ENCODE data around the gene RNF225. TPM values are rescaled to one million over a fixed set of nuclear protein-coding genes. Genes with fewer than 3 reads are reported as not detected.
A peak's percentile ranks its signal among the peaks of the same experiment; 100 is the strongest.

Gene RNF225
- total and polyA plus RNA-seq, 9 of the 15 experiments (the other 6 are each of a cell fraction or from before 2014, with no cell fraction given): 0.33 TPM; not detected in 8

DNA sequence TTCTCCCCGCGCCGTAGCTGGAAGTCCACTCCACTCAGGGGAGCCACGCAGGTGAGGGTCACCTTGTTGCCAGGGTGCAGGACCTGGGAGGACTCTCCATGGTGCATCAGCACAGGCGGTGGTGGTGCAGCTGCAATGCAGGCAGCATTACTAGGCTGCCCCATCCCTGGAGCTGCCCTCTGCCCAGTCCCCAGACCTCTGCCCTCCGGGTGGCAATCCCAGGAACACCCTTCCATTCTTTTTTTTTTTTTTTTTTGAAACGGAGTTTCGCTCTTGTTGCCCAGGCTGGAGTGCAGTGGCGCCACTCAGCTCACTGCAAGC, 43.9 kb upstream of the RNF225 start:
- no peaks in the 10 kb centered on the region for H4K20me1 ChIP-seq (replicated peaks; ENCODE audit: control insufficient read depth, insufficient read depth, low read length)
- H3K79me2 ChIP-seq (ENCODE audit: control insufficient read depth, insufficient read depth, low read length): no peaks in the 10 kb centered on the region
- WGBS (ENCODE audit: insufficient coverage, low coverage, missing lambda C conversion rate): 84% methylated on average over 6 of the region's 9 CpGs
- no peaks in the 10 kb centered on the region for H3K27me3 ChIP-seq (ENCODE audit: control insufficient read depth in 2 of 2, insufficient read depth in 2 of 2, low read length in 2 of 2)
- in situ Hi-C loops (cut with MboI) (no loop called here), intact Hi-C loops (cut with micrococcal nuclease) (no loop called here)
- H3K36me3 ChIP-seq (ENCODE audit: control insufficient read depth, insufficient read depth, low read length): no peaks in the 10 kb centered on the region
- H2AFZ ChIP-seq (ENCODE audit: low read depth, low read length): no peak overlapping the region
- H3K9me1 ChIP-seq (ENCODE audit: control insufficient read depth, insufficient read depth, low read length): no peaks in the 10 kb centered on the region
- H3K9ac ChIP-seq (ENCODE audit: insufficient read depth in 1 of 2, low read depth in 2 of 2, low read length in 2 of 2): no peak overlapping the region
- ATAC-seq (no peak), DNase-seq (ENCODE audit: extremely low read depth in 1 of 4, low spot score in 3 of 4) (no peak), FAIRE-seq (no peak)
- CTCF ChIA-PET (ENCODE audit: low intra/inter-chr PET ratio): no interaction called here
- no TSS peak for BruUV-seq (replicated peaks)
- TF ChIP-seq GABPB2 (CRISPR knock-in tag; conservative IDR thresholded peaks at IDR 0.05) (no peak), ZNF79 (CRISPR knock-in tag; IDR thresholded peaks at IDR 0.05; ENCODE audit: low read depth) (no peak), POLR2G (IDR thresholded peaks at IDR 0.05; ENCODE audit: low read depth, low read length) (0 out of 2 replicates have a peak, but pooled peaks have one; percentile 0), COPS2 (conservative IDR thresholded peaks at IDR 0.05) (no peak)
- POLR2A ChIA-PET: interaction anchor here (1.2 kb wide), 1 partner anchor 11 kb away, joined by 5 read pairs; the partner anchor contains the start of gene ZNF497
- no peak overlapping the region for H3K27ac ChIP-seq (ENCODE audit: extremely low read depth, low read depth, low read length)
- H3K4me3 ChIP-seq: no peak overlapping the region
- H3K4me1 ChIP-seq (replicated peaks in 1 of 2; ENCODE audit: control insufficient read depth in 2 of 2, insufficient read depth in 2 of 2, low read length in 2 of 2): peaks cover 5 to 25% of the 10 kb centered on the region in 2 experiments; a peak in 4 of 5 replicates
- H3K9me3 ChIP-seq (replicated peaks; ENCODE audit: control insufficient read depth, insufficient read depth, low read depth, low read length): no peaks in the 10 kb centered on the region
- H3K4me2 ChIP-seq (ENCODE audit: insufficient read depth, low read length): no peak overlapping the region

DNA sequence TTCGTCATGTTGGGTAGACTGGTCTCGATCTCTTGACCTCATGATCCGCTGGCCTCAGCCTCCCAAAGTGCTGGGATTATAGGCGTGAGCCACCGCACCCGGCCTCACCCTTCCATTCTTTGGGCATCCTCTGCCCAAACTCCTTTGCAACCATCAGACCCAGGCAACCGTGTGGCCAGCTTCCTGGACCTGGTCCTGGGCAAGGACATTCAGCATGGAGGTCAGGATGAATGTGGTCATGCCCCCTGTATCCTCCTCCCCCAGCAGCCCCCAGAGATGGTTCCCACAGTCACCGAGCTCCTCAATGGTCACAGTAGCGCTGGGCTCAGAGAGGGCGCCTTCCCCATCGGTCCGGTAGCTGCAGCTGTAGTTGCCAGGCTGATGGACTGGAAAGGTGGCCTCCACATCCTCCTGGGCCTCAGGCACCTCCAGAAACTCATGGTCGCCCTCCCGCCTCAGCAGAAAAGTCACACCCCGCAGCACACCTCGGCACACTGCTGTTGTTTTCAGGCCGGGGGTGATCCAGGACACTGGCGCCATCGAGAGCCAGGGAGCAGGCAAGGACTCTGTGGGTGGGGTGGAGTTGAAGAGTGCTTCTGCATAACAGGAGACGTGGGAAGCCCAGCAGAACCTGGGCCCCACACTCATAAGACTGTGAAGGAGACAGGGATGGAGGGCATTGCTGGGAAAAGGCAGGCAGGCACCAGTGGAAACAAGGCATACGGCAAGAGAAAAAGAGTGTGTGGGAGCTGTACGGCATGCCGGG, 43.3 kb upstream of the RNF225 start:
- H3K36me3 ChIP-seq (ENCODE audit: control insufficient read depth, insufficient read depth, low read length): no peaks in the 10 kb centered on the region
- no peaks in the 10 kb centered on the region for H3K9me1 ChIP-seq (ENCODE audit: control insufficient read depth, insufficient read depth, low read length)
- peak overlapping the region in 1 of 2 experiments; percentile 64; a peak in 2 of 4 replicates for H3K9ac ChIP-seq (ENCODE audit: insufficient read depth in 1 of 2, low read depth in 2 of 2, low read length in 2 of 2)
- no peak overlapping the region for H3K4me3 ChIP-seq
- intact Hi-C loops (cut with micrococcal nuclease) (no loop called here), in situ Hi-C loops (cut with MboI) (no loop called here)
- BruUV-seq (replicated peaks): no TSS peak
- H4K20me1 ChIP-seq (replicated peaks; ENCODE audit: control insufficient read depth, insufficient read depth, low read length): no peaks in the 10 kb centered on the region
- no peaks in the 10 kb centered on the region for H3K79me2 ChIP-seq (ENCODE audit: control insufficient read depth, insufficient read depth, low read length)
- no peak overlapping the region for H3K4me2 ChIP-seq (ENCODE audit: insufficient read depth, low read length)
- DNase-seq (ENCODE audit: extremely low read depth in 1 of 4, low spot score in 3 of 4): no peak
- no peak for FAIRE-seq
- no peak for ATAC-seq
- no peaks in the 10 kb centered on the region for H3K9me3 ChIP-seq (replicated peaks; ENCODE audit: control insufficient read depth, insufficient read depth, low read depth, low read length)
- H3K27me3 ChIP-seq (ENCODE audit: control insufficient read depth in 2 of 2, insufficient read depth in 2 of 2, low read length in 2 of 2): no peaks in the 10 kb centered on the region
- H2AFZ ChIP-seq (ENCODE audit: low read depth, low read length): no peak overlapping the region
- ChIA-PET POLR2A (interaction anchor here (0.6 to 1.2 kb wide), 3 partner anchors 10 to 22 kb away, joined by 3 to 6 read pairs (median 5); partner anchors contain the start of gene ZNF497), CTCF (ENCODE audit: low intra/inter-chr PET ratio) (no interaction called here)
- WGBS (ENCODE audit: insufficient coverage, low coverage, missing lambda C conversion rate): 62% methylated on average over 23 of the region's 23 CpGs
- peaks cover 2 to 22% of the 10 kb centered on the region in 2 experiments; a peak in 4 of 5 replicates for H3K4me1 ChIP-seq (replicated peaks in 1 of 2; ENCODE audit: control insufficient read depth in 2 of 2, insufficient read depth in 2 of 2, low read length in 2 of 2)
- no peak overlapping the region for H3K27ac ChIP-seq (ENCODE audit: extremely low read depth, low read depth, low read length)
- TF ChIP-seq, protein P1, sequence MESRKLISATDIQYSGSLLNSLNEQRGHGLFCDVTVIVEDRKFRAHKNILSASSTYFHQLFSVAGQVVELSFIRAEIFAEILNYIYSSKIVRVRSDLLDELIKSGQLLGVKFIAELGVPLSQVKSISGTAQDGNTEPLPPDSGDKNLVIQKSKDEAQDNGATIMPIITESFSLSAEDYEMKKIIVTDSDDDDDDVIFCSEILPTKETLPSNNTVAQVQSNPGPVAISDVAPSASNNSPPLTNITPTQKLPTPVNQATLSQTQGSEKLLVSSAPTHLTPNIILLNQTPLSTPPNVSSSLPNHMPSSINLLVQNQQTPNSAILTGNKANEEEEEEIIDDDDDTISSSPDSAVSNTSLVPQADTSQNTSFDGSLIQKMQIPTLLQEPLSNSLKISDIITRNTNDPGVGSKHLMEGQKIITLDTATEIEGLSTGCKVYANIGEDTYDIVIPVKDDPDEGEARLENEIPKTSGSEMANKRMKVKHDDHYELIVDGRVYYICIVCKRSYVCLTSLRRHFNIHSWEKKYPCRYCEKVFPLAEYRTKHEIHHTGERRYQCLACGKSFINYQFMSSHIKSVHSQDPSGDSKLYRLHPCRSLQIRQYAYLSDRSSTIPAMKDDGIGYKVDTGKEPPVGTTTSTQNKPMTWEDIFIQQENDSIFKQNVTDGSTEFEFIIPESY (CRISPR knock-in tag; IDR thresholded peaks at IDR 0.05): no peak
- TF ChIP-seq, protein P2, sequence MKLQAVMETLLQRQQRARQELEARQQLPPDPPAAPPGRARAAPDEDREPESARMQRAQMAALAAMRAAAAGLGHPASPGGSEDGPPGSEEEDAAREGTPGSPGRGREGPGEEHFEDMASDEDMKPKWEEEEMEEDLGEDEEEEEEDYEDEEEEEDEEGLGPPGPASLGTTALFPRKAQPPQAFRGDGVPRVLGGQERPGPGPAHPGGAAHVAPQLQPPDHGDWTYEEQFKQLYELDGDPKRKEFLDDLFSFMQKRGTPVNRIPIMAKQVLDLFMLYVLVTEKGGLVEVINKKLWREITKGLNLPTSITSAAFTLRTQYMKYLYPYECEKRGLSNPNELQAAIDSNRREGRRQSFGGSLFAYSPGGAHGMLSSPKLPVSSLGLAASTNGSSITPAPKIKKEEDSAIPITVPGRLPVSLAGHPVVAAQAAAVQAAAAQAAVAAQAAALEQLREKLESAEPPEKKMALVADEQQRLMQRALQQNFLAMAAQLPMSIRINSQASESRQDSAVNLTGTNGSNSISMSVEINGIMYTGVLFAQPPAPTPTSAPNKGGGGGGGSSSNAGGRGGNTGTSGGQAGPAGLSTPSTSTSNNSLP (IDR thresholded peaks at IDR 0.05; ENCODE audit: borderline replicate concordance, low read depth, low read length): no peak
- TF ChIP-seq, protein P3, sequence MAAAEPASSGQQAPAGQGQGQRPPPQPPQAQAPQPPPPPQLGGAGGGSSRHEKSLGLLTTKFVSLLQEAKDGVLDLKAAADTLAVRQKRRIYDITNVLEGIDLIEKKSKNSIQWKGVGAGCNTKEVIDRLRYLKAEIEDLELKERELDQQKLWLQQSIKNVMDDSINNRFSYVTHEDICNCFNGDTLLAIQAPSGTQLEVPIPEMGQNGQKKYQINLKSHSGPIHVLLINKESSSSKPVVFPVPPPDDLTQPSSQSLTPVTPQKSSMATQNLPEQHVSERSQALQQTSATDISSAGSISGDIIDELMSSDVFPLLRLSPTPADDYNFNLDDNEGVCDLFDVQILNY (CRISPR knock-in tag; IDR thresholded peaks at IDR 0.05): no peak
- TF ChIP-seq ELF2 (CRISPR knock-in tag; IDR thresholded peaks at IDR 0.05): no peak
- TF ChIP-seq RFX7 (CRISPR knock-in tag; IDR thresholded peaks at IDR 0.05): no peak
- no peak for TF ChIP-seq ZNF589 (CRISPR knock-in tag; IDR thresholded peaks at IDR 0.05; ENCODE audit: low read depth)
- no peak for TF ChIP-seq DNMT1 (IDR thresholded peaks at IDR 0.05)
